Stimulated activated CD8-positive, alpha-beta memory T cell treated with anti-CD3 and anti-CD28 coated beads, Interleukin-15, amount 100 ng/mL, for 24 hours (primary cell): ENCODE results near the gene GPAM.
"Not testable (repeated sequence)": the region's sequence is repeated elsewhere in the genome, so short reads cannot be mapped to it uniquely, and the experiment has no call there.

Experiments
- DNase-seq: peaks from one replicate; pipeline ENCODE4 v3.0.0-alpha.2; 2020; ENCODE audit warnings: low read depth

The GPAM gene

DNA sequence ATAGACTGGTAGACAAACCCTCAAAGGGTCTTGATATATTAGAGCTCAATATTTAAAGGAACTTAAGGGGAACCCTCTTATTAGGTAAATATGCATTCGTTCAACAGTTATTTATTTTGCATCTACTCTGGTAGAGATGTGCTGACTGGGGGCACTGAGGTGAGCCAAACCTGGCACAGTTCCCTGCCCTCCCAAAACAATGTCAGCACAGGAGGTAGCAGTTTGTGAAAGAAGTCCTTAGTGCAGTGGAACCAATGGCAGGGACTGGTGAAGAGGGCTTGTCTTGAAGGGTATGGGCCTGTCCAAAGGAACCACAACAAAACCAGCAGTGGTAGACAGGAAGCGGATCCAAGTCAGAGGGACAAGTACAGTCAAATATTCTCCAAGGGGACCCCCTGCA, 32.6 kb upstream of the GPAM start:
- no peak for DNase-seq

DNA sequence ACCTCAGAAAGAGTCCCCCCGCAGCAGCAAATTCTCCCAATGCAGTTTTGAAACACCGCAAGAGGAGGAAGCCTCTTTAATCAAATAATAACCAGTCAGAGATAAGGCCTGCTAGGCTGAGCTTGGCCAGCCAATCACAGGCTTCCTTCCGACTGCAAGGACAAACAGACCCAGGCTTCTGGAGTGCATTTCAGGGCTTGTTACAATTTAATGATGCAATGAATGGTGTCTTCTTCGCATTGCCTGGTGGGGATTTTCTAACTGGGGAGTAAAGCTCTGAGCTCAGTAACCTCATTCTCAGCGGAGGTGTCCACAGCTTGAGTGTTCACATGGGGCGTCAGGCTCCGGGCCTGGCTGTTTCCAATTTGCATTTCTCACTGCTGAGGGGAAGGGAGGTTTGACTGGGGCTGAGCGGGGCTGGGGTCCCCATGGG, 31.8 kb upstream of the GPAM start:
- no peak for DNase-seq

- no peak for DNase-seq
Observed at GRCh38 chr10:112214298-112214926, 30.8 kb upstream of the GPAM start.

- no peak for DNase-seq
Observed at GRCh38 chr10:112213836-112214235, 30.3 kb upstream of the GPAM start.

- no peak for DNase-seq
Observed at GRCh38 chr10:112213098-112213823, 29.7 kb upstream of the GPAM start.

DNA sequence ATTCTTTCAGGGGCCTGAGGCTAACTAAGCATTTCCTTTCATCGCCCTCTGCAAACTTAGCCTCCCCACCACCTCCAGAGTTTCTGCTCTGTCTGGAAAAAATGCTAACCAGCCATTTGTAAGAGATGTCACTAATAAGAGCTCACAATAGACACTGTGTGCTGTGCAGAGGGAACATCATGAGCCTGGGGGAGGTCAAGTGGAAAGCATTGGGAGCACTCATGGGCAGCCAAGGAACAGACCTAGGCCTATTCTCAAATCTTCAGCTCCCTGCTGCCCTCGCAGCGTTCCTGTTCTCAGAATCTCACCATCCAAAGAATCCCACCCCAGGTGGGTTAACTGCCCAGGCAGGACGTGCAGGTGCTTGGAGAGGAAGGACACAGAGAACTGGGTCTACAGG, 27.1 kb upstream of the GPAM start:
- no peak for DNase-seq

GRCh38 chr10:112209684-112210131, 26.1 kb upstream of the GPAM start:
- DNase-seq, result no peak

DNA sequence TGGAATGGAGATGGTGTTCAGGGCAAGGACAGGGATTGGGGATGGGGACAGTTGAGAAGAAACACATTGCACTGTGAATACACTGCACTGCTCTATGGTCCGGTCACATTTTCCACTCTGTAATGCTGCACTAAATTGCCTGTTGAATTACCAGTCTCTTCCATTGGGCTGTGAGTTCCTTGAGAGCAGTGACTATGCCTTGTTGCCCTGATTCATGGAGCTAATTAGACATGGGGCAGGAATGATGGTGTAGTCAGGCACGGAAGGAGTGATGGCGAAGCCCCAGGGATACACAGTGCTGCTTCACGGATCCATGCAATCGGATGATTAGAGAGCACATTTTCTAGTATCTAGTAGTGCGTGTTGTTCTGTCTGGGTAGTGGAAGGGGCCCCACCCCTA, 25.4 kb upstream of the GPAM start:
- DNase-seq, result no peak

DNA sequence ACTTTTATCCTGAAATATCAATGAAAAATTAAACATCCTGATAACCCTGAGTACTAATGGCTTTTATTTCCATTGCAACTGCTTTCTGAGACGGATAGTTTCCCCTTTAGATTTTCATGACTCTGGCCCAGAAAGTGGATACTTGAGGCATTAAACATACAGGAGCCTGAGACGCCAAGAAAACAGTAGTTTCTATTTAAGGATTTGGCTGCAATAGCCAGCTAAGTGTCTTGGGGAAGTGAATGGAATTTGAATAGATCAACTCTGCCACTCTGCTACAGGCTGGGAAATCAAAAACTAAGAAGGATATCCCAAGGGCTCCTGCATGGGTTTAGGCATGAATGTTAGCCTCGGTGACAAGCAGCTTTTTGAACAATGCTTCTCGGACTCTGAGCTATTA, 24.7 kb upstream of the GPAM start:
- no peak for DNase-seq

GRCh38 chr10:112203328-112204076, 19.9 kb upstream of the GPAM start:
- no peak for DNase-seq

- no peak for DNase-seq
Observed at GRCh38 chr10:112202561-112203241, 19.1 kb upstream of the GPAM start.

GRCh38 chr10:112202076-112202475, 18.5 kb upstream of the GPAM start:
- DNase-seq, result no peak

DNA sequence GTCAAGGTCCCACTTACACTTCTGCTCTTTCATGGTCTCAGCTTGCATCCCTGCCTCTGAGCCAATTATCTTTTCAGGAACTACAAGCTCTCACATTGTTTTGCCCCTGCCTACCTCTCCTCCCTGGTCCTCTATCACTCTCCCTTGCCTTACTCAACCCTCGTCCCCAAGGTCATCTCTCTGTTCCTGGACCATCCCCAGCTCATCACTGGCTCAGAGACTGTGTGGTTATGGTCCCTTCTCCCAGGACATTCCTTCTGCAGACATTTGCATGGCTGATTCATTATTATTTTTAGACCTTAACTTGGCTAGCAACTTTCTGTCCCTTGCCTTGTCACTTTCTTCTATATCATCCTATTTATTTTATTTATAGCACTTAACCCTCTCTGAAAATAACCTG, 17.8 kb upstream of the GPAM start:
- DNase-seq, result no peak

DNA sequence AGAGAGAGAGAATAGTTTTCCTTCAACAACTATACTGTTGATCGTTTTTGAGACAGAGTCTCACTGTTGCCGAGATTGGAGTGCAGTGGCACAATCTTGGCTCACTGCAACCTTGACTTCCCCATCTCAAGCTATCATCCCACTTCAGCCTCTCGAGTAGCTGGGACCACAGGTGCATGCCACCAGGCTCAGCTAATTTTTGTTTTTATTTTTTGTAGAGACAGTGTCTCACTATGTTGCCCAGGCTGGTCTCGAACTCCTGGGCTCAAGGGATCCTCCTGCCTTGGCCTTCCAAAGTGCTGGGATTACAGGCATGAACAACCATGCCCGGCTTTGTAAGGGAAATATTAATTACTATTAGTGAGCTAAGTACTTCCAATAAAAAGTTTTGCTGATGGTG, 16.7 kb upstream of the GPAM start:
- DNase-seq, result not testable (repeated sequence)

- DNase-seq, result not testable (repeated sequence)
Observed at GRCh38 chr10:112197662-112198061, 14.1 kb upstream of the GPAM start.

- no peak for DNase-seq
Observed at GRCh38 chr10:112195224-112195623, 11.7 kb upstream of the GPAM start.

- no peak for DNase-seq
Observed at GRCh38 chr10:112191791-112192190, 8.2 kb upstream of the GPAM start.

- DNase-seq, result no peak
Observed at GRCh38 chr10:112191041-112191590, 7.6 kb upstream of the GPAM start.

GRCh38 chr10:112189465-112189864, 5.9 kb upstream of the GPAM start:
- DNase-seq, result no peak

- DNase-seq, result no peak
Observed at GRCh38 chr10:112187527-112187926, 4.0 kb upstream of the GPAM start.

GRCh38 chr10:112185959-112186358, 2.4 kb upstream of the GPAM start:
- DNase-seq, result no peak

- no peak for DNase-seq
Observed at GRCh38 chr10:112184379-112184778, 814 bp upstream of the GPAM start.
